ENCODE results near the gene APCDD1L.
A peak's percentile ranks its signal among the peaks of the same experiment; 100 is the strongest.

APCDD1L gene

DNA sequence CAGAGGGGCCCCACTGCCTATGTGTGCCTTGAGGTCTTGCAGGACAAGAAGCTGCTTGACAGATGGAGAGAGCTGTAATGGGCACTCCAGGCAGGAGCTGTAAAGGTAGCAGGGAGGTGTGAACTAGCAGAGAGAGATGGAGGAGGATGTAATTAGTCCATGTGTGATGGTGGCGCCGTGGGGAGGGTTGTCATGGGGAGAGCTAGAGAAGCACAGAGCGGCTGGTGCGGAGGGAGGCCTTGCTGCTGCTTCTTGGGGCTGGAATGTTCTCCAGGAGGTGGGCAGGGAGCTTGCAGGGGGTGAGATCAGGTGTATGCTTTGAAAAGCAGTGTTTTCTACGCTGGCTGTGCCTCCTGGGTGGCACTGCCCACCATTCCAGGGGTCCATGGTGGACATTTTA, 32.1 kb downstream of the APCDD1L start:
- no peak for DNase-seq (ENCODE audit: low read depth in 1 of 2, low spot score in 1 of 2)
- TF ChIP-seq POLR2AphosphoS5 (IDR thresholded peaks at IDR 0.05; ENCODE audit: low read depth) (no peak), SPI1 (IDR thresholded peaks at IDR 0.05; ENCODE audit: borderline replicate concordance, low read depth) (no peak), GABPA (IDR thresholded peaks at IDR 0.05; ENCODE audit: low read depth) (no peak), REST (IDR thresholded peaks at IDR 0.05; ENCODE audit: insufficient replicate concordance, low read depth) (no peak)
- TF ChIP-seq, protein P1, sequence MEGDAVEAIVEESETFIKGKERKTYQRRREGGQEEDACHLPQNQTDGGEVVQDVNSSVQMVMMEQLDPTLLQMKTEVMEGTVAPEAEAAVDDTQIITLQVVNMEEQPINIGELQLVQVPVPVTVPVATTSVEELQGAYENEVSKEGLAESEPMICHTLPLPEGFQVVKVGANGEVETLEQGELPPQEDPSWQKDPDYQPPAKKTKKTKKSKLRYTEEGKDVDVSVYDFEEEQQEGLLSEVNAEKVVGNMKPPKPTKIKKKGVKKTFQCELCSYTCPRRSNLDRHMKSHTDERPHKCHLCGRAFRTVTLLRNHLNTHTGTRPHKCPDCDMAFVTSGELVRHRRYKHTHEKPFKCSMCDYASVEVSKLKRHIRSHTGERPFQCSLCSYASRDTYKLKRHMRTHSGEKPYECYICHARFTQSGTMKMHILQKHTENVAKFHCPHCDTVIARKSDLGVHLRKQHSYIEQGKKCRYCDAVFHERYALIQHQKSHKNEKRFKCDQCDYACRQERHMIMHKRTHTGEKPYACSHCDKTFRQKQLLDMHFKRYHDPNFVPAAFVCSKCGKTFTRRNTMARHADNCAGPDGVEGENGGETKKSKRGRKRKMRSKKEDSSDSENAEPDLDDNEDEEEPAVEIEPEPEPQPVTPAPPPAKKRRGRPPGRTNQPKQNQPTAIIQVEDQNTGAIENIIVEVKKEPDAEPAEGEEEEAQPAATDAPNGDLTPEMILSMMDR (IDR thresholded peaks at IDR 0.05; ENCODE audit: insufficient read depth, low read length): no peak
- H3K27ac ChIP-seq (replicated peaks): no peak overlapping the region
- peaks cover 2% of the 10 kb centered on the region for H3K27me3 ChIP-seq (ENCODE audit: insufficient read depth, poor library complexity, severe bottlenecking)
- H3K4me3 ChIP-seq (replicated peaks; ENCODE audit: insufficient read depth, low read length): no peak overlapping the region

GRCh38 chr20:58482416-58482815, 32.8 kb downstream of the APCDD1L start:
- TF ChIP-seq, protein P1 (IDR thresholded peaks at IDR 0.05; ENCODE audit: insufficient read depth, low read length): no peak
- TF ChIP-seq POLR2AphosphoS5 (IDR thresholded peaks at IDR 0.05; ENCODE audit: low read depth): no peak
- no peak for TF ChIP-seq GABPA (IDR thresholded peaks at IDR 0.05; ENCODE audit: low read depth)
- TF ChIP-seq REST (IDR thresholded peaks at IDR 0.05; ENCODE audit: insufficient replicate concordance, low read depth): no peak
- no peak for TF ChIP-seq SPI1 (IDR thresholded peaks at IDR 0.05; ENCODE audit: borderline replicate concordance, low read depth)
- Histone ChIP-seq H3K4me3 (replicated peaks; ENCODE audit: insufficient read depth, low read length) (no peak overlapping the region), H3K27ac (replicated peaks) (no peak overlapping the region), H3K27me3 (ENCODE audit: insufficient read depth, poor library complexity, severe bottlenecking) (peaks cover 2% of the 10 kb centered on the region)
- DNase-seq (ENCODE audit: low read depth in 1 of 2, low spot score in 1 of 2): no peak

- no peak overlapping the region for H3K4me3 ChIP-seq (replicated peaks; ENCODE audit: insufficient read depth, low read length)
- no peak overlapping the region for H3K27ac ChIP-seq (replicated peaks)
- peaks cover 2% of the 10 kb centered on the region for H3K27me3 ChIP-seq (ENCODE audit: insufficient read depth, poor library complexity, severe bottlenecking)
- DNase-seq (ENCODE audit: low read depth in 1 of 2, low spot score in 1 of 2): peak in 1 of 2 experiments; percentile 5
- TF ChIP-seq, protein P1 (IDR thresholded peaks at IDR 0.05; ENCODE audit: insufficient read depth, low read length): no peak
- no peak for TF ChIP-seq SPI1 (IDR thresholded peaks at IDR 0.05; ENCODE audit: borderline replicate concordance, low read depth)
- no peak for TF ChIP-seq POLR2AphosphoS5 (IDR thresholded peaks at IDR 0.05; ENCODE audit: low read depth)
- no peak for TF ChIP-seq REST (IDR thresholded peaks at IDR 0.05; ENCODE audit: insufficient replicate concordance, low read depth)
- no peak for TF ChIP-seq GABPA (IDR thresholded peaks at IDR 0.05; ENCODE audit: low read depth)
These were observed 33.6 kb downstream of the APCDD1L start for GRCh38 chr20:58481481-58482021.

All from HL-60 (cell line).